Hepatocyte (in vitro differentiated cells): ENCODE results near the gene CLMP. TPM values are rescaled to one million over a fixed set of nuclear protein-coding genes. Genes with fewer than 3 reads are reported as not detected.

Experiments used
- DNase-seq: peaks from one replicate; pipeline ENCODE4 v3.0.0-alpha.2; 2016; ENCODE audit warnings: low spot score
- H2AFZ ChIP-seq: fragments of 200-600 bp; sonication (generic); 2 replicates; pipeline ENCODE4 v1.6.0; 2016; ENCODE audit warnings: antibody characterized with exemption, mild to moderate bottlenecking
- H3K27ac ChIP-seq: fragments of 200-600 bp; sonication (generic); 2 replicates; pipeline ENCODE4 v1.5.1; 2016; ENCODE audit warnings: mild to moderate bottlenecking
- H3K27me3 ChIP-seq: fragments of 200-600 bp; sonication (generic); 2 replicates; pipeline ENCODE4 v1.6.1; 2016
- H3K36me3 ChIP-seq: fragments of 200-600 bp; sonication (generic); replicated peaks from 2 replicates; pipeline ENCODE4 v1.5.1; 2016; ENCODE audit warnings: low read depth; ENCODE audit not compliant: insufficient read depth
- H3K4me1 ChIP-seq: fragments of 200-600 bp; sonication (generic); 2 replicates; pipeline ENCODE4 v1.5.1; 2016; ENCODE audit warnings: mild to moderate bottlenecking, moderate library complexity; ENCODE audit not compliant: insufficient read depth
- H3K4me2 ChIP-seq: fragments of 200-600 bp; sonication (generic); 2 replicates; pipeline ENCODE4 v1.6.0; 2016
- H3K4me3 ChIP-seq: fragments of 200-600 bp; sonication (generic); 2 replicates; pipeline ENCODE4 v1.5.1; 2016; ENCODE audit warnings: mild to moderate bottlenecking
- H3K79me2 ChIP-seq: fragments of 200-600 bp; sonication (generic); 2 replicates; pipeline ENCODE4 v1.6.0; 2017; ENCODE audit warnings: mild to moderate bottlenecking
- H3K9me2 ChIP-seq: fragments of 200-600 bp; sonication (generic); replicated peaks from 2 replicates; pipeline ENCODE4 v1.6.0; 2017; ENCODE audit warnings: mild to moderate bottlenecking; ENCODE audit not compliant: insufficient read depth
- H3K9me3 ChIP-seq: fragments of 200-600 bp; sonication (generic); 2 replicates; pipeline ENCODE4 v1.5.1; 2016; ENCODE audit warnings: low read depth, mild to moderate bottlenecking
- H4K20me1 ChIP-seq: fragments of 200-600 bp; sonication (generic); 2 replicates; pipeline ENCODE4 v1.6.0; 2016; ENCODE audit warnings: mild to moderate bottlenecking; ENCODE audit not compliant: insufficient read depth, poor library complexity, severe bottlenecking
- CTCF ChIP-seq: fragments of 200-600 bp; sonication (generic); IDR thresholded peaks from 2 replicates; pipeline ENCODE4 v1.5.1; 2016; ENCODE audit warnings: antibody characterized with exemption, mild to moderate bottlenecking; ENCODE audit not compliant: poor library complexity
- EZH2 ChIP-seq: fragments of 200-600 bp; sonication (generic); IDR thresholded peaks from 2 replicates; pipeline ENCODE4 v1.6.1; 2016; ENCODE audit warnings: antibody characterized with exemption, mild to moderate bottlenecking, borderline replicate concordance
- EZH2phosphoT487 ChIP-seq: fragments of 200-600 bp; sonication (generic); IDR thresholded peaks from one replicate; pipeline ENCODE4 v1.6.1; 2018; ENCODE audit warnings: antibody characterized with exemption, mild to moderate bottlenecking, low read depth, moderate library complexity; ENCODE audit not compliant: unreplicated experiment, severe bottlenecking
- WGBS: methylation state at CpG from one replicate; pipeline ENCODE4 v1.1.6; 2016; ENCODE audit warnings: low lambda C conversion rate; ENCODE audit errors: missing lambda C conversion rate; 5-methylcytosine and 5-hydroxymethylcytosine counted together
- polyA plus RNA-seq: library from polyadenylated mRNA; unstranded; fragments of >200 nt; fragmentation: Nextera tagmentation; extraction: Ambion mirVana; gene quantifications from 2 replicates; pipeline ENCODE4 v1.2.1, GENCODE V29; 2016
- total RNA-seq: library from RNA; depleted of rRNA; stranded (reverse); fragments of >200 nt; gene quantifications from 2 replicates; pipeline ENCODE4 v1.2.3, GENCODE V29; 2014

Gene CLMP
- total and polyA plus RNA-seq, 2 experiments from 2014 or later: 23.3 to 59.4 TPM

GRCh38 chr11:123069908-123070821 is 124.9 kb downstream of the CLMP start:
- Histone ChIP-seq H3K4me3 (no peak overlapping the region), H3K36me3 (no peaks in the 10 kb centered on the region), H3K27me3 (no peaks in the 10 kb centered on the region), H4K20me1 (no peaks in the 10 kb centered on the region), H3K4me2 (no peak overlapping the region), H3K79me2 (peaks cover 14% of the 10 kb centered on the region), H3K4me1 (no peaks in the 10 kb centered on the region), H2AFZ (no peak overlapping the region), H3K9me2 (no peaks in the 10 kb centered on the region), H3K27ac (no peak overlapping the region), H3K9me3 (no peaks in the 10 kb centered on the region)
- DNase-seq: no peak
- TF ChIP-seq EZH2phosphoT487: no peak
- no peak for TF ChIP-seq EZH2
- TF ChIP-seq CTCF: no peak
- WGBS: 86% methylated on average over 5 of the region's 5 CpGs

- H3K36me3 ChIP-seq: no peaks in the 10 kb centered on the region
- H2AFZ ChIP-seq: no peak overlapping the region
- H3K9me2 ChIP-seq: no peaks in the 10 kb centered on the region
- H3K4me2 ChIP-seq: no peak overlapping the region
- no peak for TF ChIP-seq CTCF
- no peak for TF ChIP-seq EZH2
- no peak for TF ChIP-seq EZH2phosphoT487
- H3K27me3 ChIP-seq: no peaks in the 10 kb centered on the region
- H3K4me3 ChIP-seq: no peak overlapping the region
- WGBS: 92% methylated on average over 2 of the region's 2 CpGs
- no peak overlapping the region for H3K27ac ChIP-seq
- no peaks in the 10 kb centered on the region for H3K9me3 ChIP-seq
- peaks cover 14% of the 10 kb centered on the region for H3K4me1 ChIP-seq
- DNase-seq: no peak
- H3K79me2 ChIP-seq: peaks cover 44% of the 10 kb centered on the region
- peaks cover 12% of the 10 kb centered on the region for H4K20me1 ChIP-seq
These were observed 129.4 kb downstream of the CLMP start for GRCh38 chr11:123065621-123066020.

- H3K36me3 ChIP-seq: no peaks in the 10 kb centered on the region
- peaks cover 59% of the 10 kb centered on the region for H3K79me2 ChIP-seq
- H3K27me3 ChIP-seq: no peaks in the 10 kb centered on the region
- peaks cover 27% of the 10 kb centered on the region for H4K20me1 ChIP-seq
- peaks cover 22% of the 10 kb centered on the region for H3K4me1 ChIP-seq
- H3K9me2 ChIP-seq: no peaks in the 10 kb centered on the region
- TF ChIP-seq CTCF (no peak), EZH2phosphoT487 (no peak), EZH2 (no peak)
- peak overlapping the region; percentile 64 for H2AFZ ChIP-seq
- no peaks in the 10 kb centered on the region for H3K9me3 ChIP-seq
- DNase-seq: no peak
- H3K27ac ChIP-seq: peak overlapping the region; percentile 99
- H3K4me2 ChIP-seq: peak overlapping the region; percentile 76
- WGBS: 49% methylated on average over 9 of the region's 9 CpGs
- H3K4me3 ChIP-seq: peak overlapping the region; percentile 36
These were observed 131.0 kb downstream of the CLMP start for GRCh38 chr11:123063826-123064657.
